ENCODE data around the gene PCDHA11.
"Not testable (repeated sequence)": the region's sequence is repeated elsewhere in the genome, so short reads cannot be mapped to it uniquely, and the experiment has no call there.

Gene PCDHA11

DNA sequence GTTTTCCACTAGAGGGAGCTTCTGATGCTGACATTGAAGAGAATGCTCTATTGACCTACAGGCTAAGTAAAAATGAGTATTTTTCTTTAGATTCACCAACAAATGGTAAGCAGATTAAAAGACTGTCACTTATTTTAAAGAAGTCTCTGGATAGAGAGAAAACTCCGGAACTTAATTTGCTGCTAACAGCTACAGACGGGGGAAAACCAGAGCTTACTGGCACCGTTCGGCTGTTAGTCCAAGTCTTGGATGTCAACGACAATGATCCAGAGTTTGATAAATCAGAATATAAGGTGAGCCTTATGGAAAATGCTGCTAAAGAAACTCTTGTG lies 764 bp downstream of the PCDHA11 start:
- Histone ChIP-seq H3K9me3 (ENCODE audit: insufficient read depth, low read depth, low read length) (peaks cover 8% of the 10 kb centered on the region), H2BK120ac (ENCODE audit: insufficient read depth, low read length, poor library complexity) (no peak overlapping the region), H3K9ac (ENCODE audit: low read length) (no peak overlapping the region), H3K4me1 (ENCODE audit: control insufficient read depth in 1 of 2, insufficient read depth in 2 of 2, low read length in 2 of 2) (no peaks in the 10 kb centered on the region), H3K36me3 (ENCODE audit: control insufficient read depth in 1 of 2, insufficient read depth in 2 of 2, low read length in 2 of 2) (peaks cover 13 to 15% of the 10 kb centered on the region in 2 experiments), H3K27ac (ENCODE audit: low read depth, low read length) (no peak overlapping the region), H3K23ac (ENCODE audit: low read length) (no peak overlapping the region), H2AFZ (ENCODE audit: insufficient read depth, low read length, poor library complexity) (no peak overlapping the region), H3K79me1 (ENCODE audit: low read length) (no peaks in the 10 kb centered on the region), H4K91ac (ENCODE audit: low read depth, low read length) (no peak overlapping the region), H2BK5ac (ENCODE audit: low read depth, low read length, poor library complexity) (no peak overlapping the region), H3K79me2 (ENCODE audit: control insufficient read depth, insufficient read depth, low read length, poor library complexity) (no peaks in the 10 kb centered on the region), H3K4ac (ENCODE audit: low read depth, low read length) (no peak overlapping the region), H2BK12ac (ENCODE audit: low read length) (no peak overlapping the region), H3K4me3 (ENCODE audit: low read depth, low read length) (peak overlapping the region; percentile 75), H4K12ac (ENCODE audit: low read depth, low read length) (peak overlapping the region; percentile 70), H4K8ac (ENCODE audit: low read depth, low read length) (no peak overlapping the region), H3K4me2 (ENCODE audit: low read length) (peak overlapping the region; percentile 72), H3K27me3 (ENCODE audit: insufficient read depth, low read length) (no peaks in the 10 kb centered on the region), H2AK5ac (ENCODE audit: low read length) (no peak overlapping the region), H3K14ac (ENCODE audit: low read length) (no peak overlapping the region), H3K18ac (ENCODE audit: low read length) (no peak overlapping the region)
- DNase-seq: no peak
- WGBS (ENCODE audit: extremely low coverage, insufficient coverage, insufficient read length): no CpG with 5 or more reads among the region's 5 CpGs

DNA sequence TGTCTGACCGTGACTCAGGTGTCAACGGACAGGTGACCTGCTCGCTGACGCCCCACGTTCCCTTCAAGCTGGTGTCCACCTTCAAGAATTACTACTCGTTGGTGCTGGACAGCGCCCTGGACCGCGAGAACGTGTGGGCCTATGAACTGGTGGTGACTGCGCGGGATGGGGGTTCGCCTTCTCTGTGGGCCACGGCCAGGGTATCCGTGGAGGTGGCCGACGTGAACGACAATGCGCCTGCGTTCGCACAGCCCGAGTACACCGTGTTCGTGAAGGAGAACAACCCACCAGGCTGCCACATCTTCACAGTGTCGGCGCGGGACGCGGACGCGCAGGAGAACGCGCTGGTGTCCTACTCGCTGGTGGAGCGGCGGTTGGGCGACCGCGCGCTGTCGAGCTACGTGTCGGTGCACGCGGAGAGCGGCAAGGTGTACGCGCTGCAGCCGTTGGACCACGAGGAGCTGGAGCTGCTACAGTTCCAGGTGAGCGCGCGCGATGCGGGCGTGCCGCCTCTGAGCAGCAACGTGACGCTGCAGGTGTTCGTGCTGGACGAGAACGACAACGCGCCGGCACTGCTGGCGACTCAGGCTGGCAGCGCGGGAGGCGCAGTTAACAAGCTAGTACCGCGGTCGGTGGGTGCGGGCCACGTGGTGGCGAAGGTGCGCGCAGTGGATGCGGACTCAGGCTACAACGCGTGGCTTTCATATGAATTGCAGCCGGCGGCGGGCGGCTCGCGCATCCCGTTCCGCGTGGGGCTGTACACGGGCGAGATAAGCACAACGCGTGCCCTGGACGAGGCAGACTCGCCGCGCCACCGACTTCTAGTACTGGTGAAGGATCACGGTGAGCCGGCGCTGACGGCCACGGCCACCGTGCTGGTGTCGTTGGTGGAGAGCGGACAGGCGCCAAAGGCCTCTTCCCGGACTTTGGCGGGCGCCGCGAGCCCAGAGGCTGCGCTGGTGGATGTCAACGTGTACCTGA lies 1.8 kb downstream of the PCDHA11 start:
- Histone ChIP-seq H3K9ac (ENCODE audit: low read length) (no peak overlapping the region), H3K4ac (ENCODE audit: low read depth, low read length) (no peak overlapping the region), H2AK5ac (ENCODE audit: low read length) (no peak overlapping the region), H3K36me3 (ENCODE audit: control insufficient read depth in 1 of 2, insufficient read depth in 2 of 2, low read length in 2 of 2) (peaks cover 13 to 15% of the 10 kb centered on the region in 2 experiments), H2AFZ (ENCODE audit: insufficient read depth, low read length, poor library complexity) (no peak overlapping the region), H3K9me3 (ENCODE audit: insufficient read depth, low read depth, low read length) (peaks cover 8% of the 10 kb centered on the region), H3K18ac (ENCODE audit: low read length) (no peak overlapping the region), H3K23ac (ENCODE audit: low read length) (no peak overlapping the region), H2BK5ac (ENCODE audit: low read depth, low read length, poor library complexity) (no peak overlapping the region), H2BK120ac (ENCODE audit: insufficient read depth, low read length, poor library complexity) (no peak overlapping the region), H2BK12ac (ENCODE audit: low read length) (no peak overlapping the region), H3K4me1 (ENCODE audit: control insufficient read depth in 1 of 2, insufficient read depth in 2 of 2, low read length in 2 of 2) (no peaks in the 10 kb centered on the region), H3K14ac (ENCODE audit: low read length) (no peak overlapping the region), H3K4me2 (ENCODE audit: low read length) (no peak overlapping the region), H3K79me1 (ENCODE audit: low read length) (no peaks in the 10 kb centered on the region), H3K4me3 (ENCODE audit: low read depth, low read length) (peak overlapping the region; percentile 34), H4K8ac (ENCODE audit: low read depth, low read length) (no peak overlapping the region), H4K91ac (ENCODE audit: low read depth, low read length) (no peak overlapping the region), H3K27me3 (ENCODE audit: insufficient read depth, low read length) (no peaks in the 10 kb centered on the region), H4K12ac (ENCODE audit: low read depth, low read length) (no peak overlapping the region), H3K79me2 (ENCODE audit: control insufficient read depth, insufficient read depth, low read length, poor library complexity) (peaks cover 2% of the 10 kb centered on the region), H3K27ac (ENCODE audit: low read depth, low read length) (no peak overlapping the region)
- WGBS (ENCODE audit: extremely low coverage, insufficient coverage, insufficient read length): no CpG with 5 or more reads among the region's 114 CpGs
- DNase-seq: no peak

DNA sequence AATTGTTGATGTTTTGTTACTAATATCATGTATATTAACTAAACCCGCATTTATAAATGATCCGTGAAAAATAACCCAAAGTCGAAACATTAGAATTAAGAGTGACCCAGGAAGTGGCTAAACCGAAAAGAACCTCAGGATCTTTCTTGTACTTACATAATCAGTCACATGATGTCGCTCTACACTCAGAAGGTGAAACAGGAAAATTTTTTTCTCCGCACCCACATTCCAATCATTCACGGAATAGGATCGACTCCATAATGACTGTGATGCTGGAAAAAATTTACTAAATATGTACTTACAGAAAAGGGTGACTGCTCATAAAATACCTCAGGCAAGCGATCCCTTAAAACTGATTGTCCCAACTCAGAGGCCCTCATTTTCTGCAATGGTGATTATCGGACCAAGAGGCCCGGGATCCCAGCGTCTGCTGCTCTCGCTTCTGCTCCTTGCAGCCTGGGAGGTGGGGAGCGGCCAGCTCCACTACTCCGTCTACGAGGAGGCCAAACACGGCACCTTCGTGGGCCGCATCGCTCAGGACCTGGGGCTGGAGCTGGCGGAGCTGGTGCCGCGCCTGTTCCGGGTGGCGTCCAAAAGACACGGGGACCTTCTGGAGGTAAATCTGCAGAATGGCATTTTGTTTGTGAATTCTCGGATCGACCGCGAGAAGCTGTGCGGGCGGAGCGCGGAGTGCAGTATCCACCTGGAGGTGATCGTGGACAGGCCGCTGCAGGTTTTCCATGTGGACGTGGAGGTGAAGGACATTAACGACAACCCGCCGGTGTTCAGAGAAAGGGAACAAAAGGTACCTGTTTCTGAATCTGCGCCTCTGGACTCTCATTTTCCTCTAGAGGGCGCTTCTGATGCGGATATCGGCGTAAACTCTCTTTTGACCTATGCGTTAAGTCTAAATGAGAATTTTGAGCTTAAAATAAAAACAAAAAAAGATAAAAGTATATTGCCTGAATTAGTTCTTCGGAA lies 6.6 kb downstream of the PCDHA11 start, which contains the start of gene PCDHA12:
Gene PCDHA12 (plus strand): TSS at position 224 of the 981 bp plus-strand sequence. CDS start 165 bp downstream, at position 389.
- peak within 1 kb of the TSS; percentile 26 for H3K4ac ChIP-seq (ENCODE audit: low read depth, low read length)
- H3K4me3 ChIP-seq (ENCODE audit: low read depth, low read length): peak within 1 kb of the TSS; percentile 79
- H3K9ac ChIP-seq (ENCODE audit: low read length): peak within 1 kb of the TSS; percentile 18
- no peak within 1 kb of the TSS for H3K23ac ChIP-seq (ENCODE audit: low read length)
- H3K36me3 ChIP-seq (ENCODE audit: control insufficient read depth in 1 of 2, insufficient read depth in 2 of 2, low read length in 2 of 2): peaks cover 16 to 19% of the 10 kb centered on the region in 2 experiments
- no peak within 1 kb of the TSS for H2BK12ac ChIP-seq (ENCODE audit: low read length)
- H2AK5ac ChIP-seq (ENCODE audit: low read length): no peak within 1 kb of the TSS
- H3K4me2 ChIP-seq (ENCODE audit: low read length): peak within 1 kb of the TSS; percentile 47
- H3K27ac ChIP-seq (ENCODE audit: low read depth, low read length): peak within 1 kb of the TSS; percentile 36
- H3K79me2 ChIP-seq (ENCODE audit: control insufficient read depth, insufficient read depth, low read length, poor library complexity): peaks cover 2% of the 10 kb centered on the region
- no peaks in the 10 kb centered on the region for H3K4me1 ChIP-seq (ENCODE audit: control insufficient read depth in 1 of 2, insufficient read depth in 2 of 2, low read length in 2 of 2)
- H3K14ac ChIP-seq (ENCODE audit: low read length): no peak within 1 kb of the TSS
- H2AFZ ChIP-seq (ENCODE audit: insufficient read depth, low read length, poor library complexity): peak within 1 kb of the TSS; percentile 11
- H3K18ac ChIP-seq (ENCODE audit: low read length): no peak within 1 kb of the TSS
- no peak within 1 kb of the TSS for H2BK5ac ChIP-seq (ENCODE audit: low read depth, low read length, poor library complexity)
- peak within 1 kb of the TSS; percentile 25 for H4K91ac ChIP-seq (ENCODE audit: low read depth, low read length)
- no peak for DNase-seq
- H4K8ac ChIP-seq (ENCODE audit: low read depth, low read length): no peak within 1 kb of the TSS
- H3K9me3 ChIP-seq (ENCODE audit: insufficient read depth, low read depth, low read length): peaks cover 9% of the 10 kb centered on the region
- H3K79me1 ChIP-seq (ENCODE audit: low read length): no peaks in the 10 kb centered on the region
- H2BK120ac ChIP-seq (ENCODE audit: insufficient read depth, low read length, poor library complexity): no peak within 1 kb of the TSS
- peak within 1 kb of the TSS; percentile 11 for H4K12ac ChIP-seq (ENCODE audit: low read depth, low read length)
- no CpG with 5 or more reads among the region's 47 CpGs for WGBS (ENCODE audit: extremely low coverage, insufficient coverage, insufficient read length)
- H3K27me3 ChIP-seq (ENCODE audit: insufficient read depth, low read length): no peaks in the 10 kb centered on the region

DNA sequence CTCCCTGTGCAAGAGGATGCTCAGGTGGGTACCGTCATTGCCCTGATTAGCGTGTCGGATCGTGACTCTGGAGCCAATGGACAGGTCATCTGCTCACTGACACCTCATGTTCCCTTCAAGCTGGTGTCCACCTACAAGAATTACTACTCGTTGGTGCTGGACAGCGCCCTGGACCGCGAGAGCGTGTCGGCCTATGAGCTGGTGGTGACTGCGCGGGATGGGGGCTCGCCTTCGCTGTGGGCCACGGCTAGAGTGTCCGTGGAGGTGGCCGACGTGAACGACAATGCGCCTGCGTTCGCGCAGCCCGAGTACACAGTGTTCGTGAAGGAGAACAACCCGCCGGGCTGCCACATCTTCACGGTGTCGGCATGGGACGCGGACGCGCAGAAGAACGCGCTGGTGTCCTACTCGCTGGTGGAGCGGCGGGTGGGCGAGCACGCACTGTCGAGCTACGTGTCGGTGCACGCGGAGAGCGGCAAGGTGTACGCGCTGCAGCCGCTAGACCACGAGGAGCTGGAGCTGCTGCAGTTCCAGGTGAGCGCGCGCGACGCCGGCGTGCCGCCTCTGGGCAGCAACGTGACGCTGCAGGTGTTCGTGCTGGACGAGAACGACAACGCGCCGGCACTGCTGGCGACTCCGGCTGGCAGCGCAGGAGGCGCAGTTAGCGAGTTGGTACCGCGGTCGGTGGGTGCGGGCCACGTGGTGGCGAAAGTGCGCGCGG lies 7.9 kb downstream of the PCDHA11 start:
- DNase-seq; H4K91ac ChIP-seq (ENCODE audit: low read depth, low read length); H3K4me1 ChIP-seq (ENCODE audit: control insufficient read depth in 1 of 2, insufficient read depth in 2 of 2, low read length in 2 of 2); H2BK12ac ChIP-seq (ENCODE audit: low read length); H2AK5ac ChIP-seq (ENCODE audit: low read length); H2AFZ ChIP-seq (ENCODE audit: insufficient read depth, low read length, poor library complexity); H3K9me3 ChIP-seq (ENCODE audit: insufficient read depth, low read depth, low read length); H4K8ac ChIP-seq (ENCODE audit: low read depth, low read length); H3K79me1 ChIP-seq (ENCODE audit: low read length); H3K4ac ChIP-seq (ENCODE audit: low read depth, low read length); H3K27me3 ChIP-seq (ENCODE audit: insufficient read depth, low read length); H3K79me2 ChIP-seq (ENCODE audit: control insufficient read depth, insufficient read depth, low read length, poor library complexity); H2BK5ac ChIP-seq (ENCODE audit: low read depth, low read length, poor library complexity); H3K14ac ChIP-seq (ENCODE audit: low read length); H3K27ac ChIP-seq (ENCODE audit: low read depth, low read length); H3K18ac ChIP-seq (ENCODE audit: low read length); H3K36me3 ChIP-seq (ENCODE audit: control insufficient read depth in 1 of 2, insufficient read depth in 2 of 2, low read length in 2 of 2); H2BK120ac ChIP-seq (ENCODE audit: insufficient read depth, low read length, poor library complexity); H4K12ac ChIP-seq (ENCODE audit: low read depth, low read length); H3K4me3 ChIP-seq (ENCODE audit: low read depth, low read length); H3K9ac ChIP-seq (ENCODE audit: low read length): not testable (repeated sequence)
- Histone ChIP-seq H3K4me2 (ENCODE audit: low read length) (peak overlapping the region; percentile 11), H3K23ac (ENCODE audit: low read length) (peak overlapping the region; percentile 18)
- no CpG with 5 or more reads among the region's 80 CpGs for WGBS (ENCODE audit: extremely low coverage, insufficient coverage, insufficient read length)

Measured in trophoblast cell (in vitro differentiated cells and primary cell).